ENCODE measurements around the gene FXYD3. TPM values are rescaled to one million over a fixed set of nuclear protein-coding genes. Genes with fewer than 3 reads are reported as not detected.

The FXYD3 gene
- total RNA-seq, 1 donor from 2014 or later = 2.8 TPM

DNA sequence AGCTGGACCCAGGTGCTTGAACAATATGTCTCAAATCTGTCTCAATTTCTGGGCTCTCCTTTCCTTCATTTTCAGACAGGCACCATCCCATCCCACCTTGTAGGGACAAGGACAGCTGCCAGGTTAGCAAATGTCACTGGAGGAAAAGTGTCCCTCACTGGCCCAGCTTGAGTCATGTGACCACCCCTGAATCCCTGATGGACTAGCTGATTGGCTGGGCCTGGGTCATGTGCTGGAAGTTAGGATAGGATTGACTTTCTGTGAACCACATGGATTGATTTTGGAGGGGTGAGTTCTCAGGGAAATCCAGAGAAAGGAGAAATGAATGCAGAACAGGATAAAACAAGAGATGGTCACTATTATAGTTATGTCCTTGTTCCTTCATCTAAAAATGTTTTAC, 28.2 kb upstream of the FXYD3 start:
- H3K9me3 Mint-ChIP-seq = no peaks in the 10 kb centered on the region
- TF ChIP-seq, protein P1, sequence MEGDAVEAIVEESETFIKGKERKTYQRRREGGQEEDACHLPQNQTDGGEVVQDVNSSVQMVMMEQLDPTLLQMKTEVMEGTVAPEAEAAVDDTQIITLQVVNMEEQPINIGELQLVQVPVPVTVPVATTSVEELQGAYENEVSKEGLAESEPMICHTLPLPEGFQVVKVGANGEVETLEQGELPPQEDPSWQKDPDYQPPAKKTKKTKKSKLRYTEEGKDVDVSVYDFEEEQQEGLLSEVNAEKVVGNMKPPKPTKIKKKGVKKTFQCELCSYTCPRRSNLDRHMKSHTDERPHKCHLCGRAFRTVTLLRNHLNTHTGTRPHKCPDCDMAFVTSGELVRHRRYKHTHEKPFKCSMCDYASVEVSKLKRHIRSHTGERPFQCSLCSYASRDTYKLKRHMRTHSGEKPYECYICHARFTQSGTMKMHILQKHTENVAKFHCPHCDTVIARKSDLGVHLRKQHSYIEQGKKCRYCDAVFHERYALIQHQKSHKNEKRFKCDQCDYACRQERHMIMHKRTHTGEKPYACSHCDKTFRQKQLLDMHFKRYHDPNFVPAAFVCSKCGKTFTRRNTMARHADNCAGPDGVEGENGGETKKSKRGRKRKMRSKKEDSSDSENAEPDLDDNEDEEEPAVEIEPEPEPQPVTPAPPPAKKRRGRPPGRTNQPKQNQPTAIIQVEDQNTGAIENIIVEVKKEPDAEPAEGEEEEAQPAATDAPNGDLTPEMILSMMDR (conservative IDR thresholded peaks at IDR 0.05) = no peak
- no peak overlapping the region for H3K4me3 Mint-ChIP-seq
- H3K36me3 Mint-ChIP-seq (ENCODE audit: low read depth) = no peaks in the 10 kb centered on the region
- no peaks in the 10 kb centered on the region for H3K27me3 Mint-ChIP-seq (ENCODE audit: low read depth)
- no peak overlapping the region for H3K27ac Mint-ChIP-seq (ENCODE audit: unreplicated experiment)
- DNase-seq (ENCODE audit: low read depth, low spot score) = no peak
- peaks cover 33% of the 10 kb centered on the region for H3K4me1 Mint-ChIP-seq

GRCh38 chr19:35088131-35088913, 27.3 kb upstream of the FXYD3 start:
- Mint-ChIP-seq H3K27ac (ENCODE audit: unreplicated experiment) (no peak overlapping the region), H3K27me3 (ENCODE audit: low read depth) (no peaks in the 10 kb centered on the region), H3K36me3 (ENCODE audit: low read depth) (no peaks in the 10 kb centered on the region), H3K4me1 (peaks cover 28% of the 10 kb centered on the region), H3K4me3 (no peak overlapping the region), H3K9me3 (no peaks in the 10 kb centered on the region)
- TF ChIP-seq, protein P1 (conservative IDR thresholded peaks at IDR 0.05) = no peak
- DNase-seq (ENCODE audit: low read depth, low spot score) = no peak

DNA sequence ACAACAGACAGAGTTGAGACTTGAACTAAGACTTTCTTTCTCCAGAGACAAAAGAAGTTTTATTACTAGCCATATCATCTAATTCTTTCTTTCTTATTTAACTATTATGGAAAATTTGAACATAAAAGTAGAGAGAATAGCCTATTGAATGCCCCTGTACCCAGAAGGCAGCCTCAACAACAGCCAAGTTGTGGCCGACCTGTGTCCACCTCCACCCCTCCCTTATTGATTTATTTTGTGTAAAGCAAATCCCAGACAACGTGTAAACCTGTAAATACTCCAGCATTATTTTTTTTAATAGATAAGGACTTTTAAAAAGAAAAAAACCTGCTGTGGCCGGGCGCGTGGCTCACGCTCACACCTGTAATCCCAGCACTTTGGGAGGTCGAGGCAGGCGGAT, 26.1 kb upstream of the FXYD3 start:
- DNase-seq (ENCODE audit: low read depth, low spot score) = no peak
- Mint-ChIP-seq H3K27ac (ENCODE audit: unreplicated experiment) (no peak overlapping the region), H3K4me1 (peaks cover 16% of the 10 kb centered on the region), H3K9me3 (no peaks in the 10 kb centered on the region), H3K27me3 (ENCODE audit: low read depth) (no peaks in the 10 kb centered on the region), H3K4me3 (no peak overlapping the region), H3K36me3 (ENCODE audit: low read depth) (no peaks in the 10 kb centered on the region)
- TF ChIP-seq, protein P1 (conservative IDR thresholded peaks at IDR 0.05) = no peak

- Mint-ChIP-seq H3K27me3 (ENCODE audit: low read depth) (no peaks in the 10 kb centered on the region), H3K4me3 (no peak overlapping the region), H3K36me3 (ENCODE audit: low read depth) (no peaks in the 10 kb centered on the region), H3K27ac (ENCODE audit: unreplicated experiment) (no peak overlapping the region), H3K9me3 (no peaks in the 10 kb centered on the region), H3K4me1 (peaks cover 16% of the 10 kb centered on the region)
- TF ChIP-seq, protein P1 (conservative IDR thresholded peaks at IDR 0.05) = no peak
- no peak for DNase-seq (ENCODE audit: low read depth, low spot score)
These were observed 25.5 kb upstream of the FXYD3 start for GRCh38 chr19:35090160-35090505.

DNA sequence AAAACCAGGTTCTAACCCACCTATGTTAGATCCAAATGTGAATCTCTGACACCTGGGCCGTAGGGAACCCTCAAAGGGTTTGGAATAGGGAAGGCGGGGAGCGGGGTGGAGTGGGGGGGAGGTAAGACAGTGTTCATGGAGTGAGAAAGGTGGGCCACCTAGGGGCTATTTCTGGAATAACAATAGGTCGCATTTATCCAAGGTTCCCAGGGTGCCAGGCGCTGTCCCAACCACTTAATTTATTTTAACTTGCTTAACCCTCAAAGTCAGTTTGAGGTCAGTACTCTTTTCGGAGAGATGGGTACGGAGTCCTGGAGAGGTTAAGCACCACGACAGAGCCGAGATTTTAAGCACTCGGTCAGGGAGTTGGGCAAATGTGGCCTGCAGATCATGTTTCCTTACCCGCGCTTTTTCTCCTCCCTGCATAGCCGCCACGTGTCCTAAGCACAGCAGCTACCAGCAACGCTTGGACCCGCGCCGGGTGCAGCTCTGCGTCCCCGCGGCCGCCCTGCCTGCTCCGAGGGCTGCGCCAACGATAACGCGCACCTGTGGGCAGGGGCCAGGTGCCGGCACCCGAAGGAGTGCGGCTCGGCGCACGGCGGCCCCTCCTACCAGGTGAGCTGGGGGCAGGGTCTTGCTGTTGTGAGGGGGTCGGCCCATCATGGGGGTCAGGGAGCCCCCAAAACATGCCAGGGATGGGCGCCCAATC, 25.0 kb upstream of the FXYD3 start:
- peak; percentile 60 for DNase-seq (ENCODE audit: low read depth, low spot score)
- H3K4me1 Mint-ChIP-seq = peaks cover 13% of the 10 kb centered on the region
- no peaks in the 10 kb centered on the region for H3K27me3 Mint-ChIP-seq (ENCODE audit: low read depth)
- H3K9me3 Mint-ChIP-seq = no peaks in the 10 kb centered on the region
- no peak overlapping the region for H3K4me3 Mint-ChIP-seq
- no peak overlapping the region for H3K27ac Mint-ChIP-seq (ENCODE audit: unreplicated experiment)
- TF ChIP-seq, protein P1 (conservative IDR thresholded peaks at IDR 0.05) = peak; percentile 69
- H3K36me3 Mint-ChIP-seq (ENCODE audit: low read depth) = no peaks in the 10 kb centered on the region
